ENCODE data around the gene CAMKK1. TPM values are rescaled to one million over a fixed set of nuclear protein-coding genes. Genes with fewer than 3 reads are reported as not detected.

Gene CAMKK1
- polyA plus RNA-seq, 4 donors = 0.22 to 11.2 (median 3.2) TPM

DNA sequence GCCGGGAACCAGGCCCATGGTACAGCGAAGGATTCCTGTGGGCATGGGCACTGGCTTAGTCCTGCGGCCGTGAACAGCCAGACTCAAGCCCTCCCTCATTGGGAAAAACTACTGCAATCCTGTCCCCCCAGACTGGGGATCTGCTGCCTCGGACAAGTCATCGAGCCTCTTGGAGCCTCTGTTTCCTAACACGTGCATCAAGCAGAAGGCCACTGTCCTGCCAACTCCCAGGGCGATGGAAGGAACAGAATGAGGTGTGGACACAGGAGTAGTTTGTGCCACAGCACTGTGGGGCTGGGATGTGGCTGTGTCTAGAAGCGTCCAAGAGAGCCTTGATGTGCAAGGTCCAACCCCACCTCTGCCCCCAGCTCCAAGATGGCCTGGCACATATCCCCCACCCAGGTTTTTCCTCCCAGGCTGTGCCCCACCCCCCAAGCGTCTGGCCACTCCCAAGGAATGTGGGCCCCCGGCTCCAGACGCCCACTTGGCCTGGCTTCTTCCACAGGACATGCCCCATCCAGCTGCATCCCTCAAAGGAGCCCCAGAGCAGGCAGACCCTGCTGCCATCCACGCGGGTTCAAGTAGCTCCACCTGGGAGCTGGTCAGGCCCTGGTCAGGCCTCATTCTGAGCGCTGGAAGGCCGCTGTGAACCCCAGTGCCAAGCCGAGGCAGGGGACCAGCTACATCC is 3.4 kb downstream of the CAMKK1 start:
- peaks cover 0 to 30% (median 2%) of the 10 kb centered on the region in 3 donors for H3K36me3 ChIP-seq (ENCODE audit: control insufficient read depth in 3 of 3, insufficient read depth in 2 of 3, low read depth in 1 of 3, low read length in 3 of 3)
- H3K9me3 ChIP-seq (ENCODE audit: control insufficient read depth in 2 of 2, insufficient read depth in 1 of 2, low read depth in 1 of 2, low read length in 1 of 2) = no peaks in the 10 kb centered on the region
- DNase-seq = no peak
- H3K27me3 ChIP-seq (ENCODE audit: control insufficient read depth in 3 of 3, insufficient read depth in 3 of 3, low read length in 3 of 3) = no peaks in the 10 kb centered on the region
- no peak overlapping the region for H3K4me3 ChIP-seq (ENCODE audit: low read depth in 1 of 3, low read length in 3 of 3)
- H3K27ac ChIP-seq (ENCODE audit: low read depth in 1 of 3, low read length in 2 of 3) = peak overlapping the region in 1 of 3 donors; percentile 90
- WGBS, 3 donors = 81 to 89% (median 86%) methylated on average over 17 of the region's 17 CpGs
- H3K4me1 ChIP-seq (ENCODE audit: control insufficient read depth in 3 of 3, insufficient read depth in 2 of 3, low read depth in 1 of 3, low read length in 2 of 3) = peaks cover 4 to 55% (median 7%) of the 10 kb centered on the region in 3 donors
- FAIRE-seq = no peak

DNA sequence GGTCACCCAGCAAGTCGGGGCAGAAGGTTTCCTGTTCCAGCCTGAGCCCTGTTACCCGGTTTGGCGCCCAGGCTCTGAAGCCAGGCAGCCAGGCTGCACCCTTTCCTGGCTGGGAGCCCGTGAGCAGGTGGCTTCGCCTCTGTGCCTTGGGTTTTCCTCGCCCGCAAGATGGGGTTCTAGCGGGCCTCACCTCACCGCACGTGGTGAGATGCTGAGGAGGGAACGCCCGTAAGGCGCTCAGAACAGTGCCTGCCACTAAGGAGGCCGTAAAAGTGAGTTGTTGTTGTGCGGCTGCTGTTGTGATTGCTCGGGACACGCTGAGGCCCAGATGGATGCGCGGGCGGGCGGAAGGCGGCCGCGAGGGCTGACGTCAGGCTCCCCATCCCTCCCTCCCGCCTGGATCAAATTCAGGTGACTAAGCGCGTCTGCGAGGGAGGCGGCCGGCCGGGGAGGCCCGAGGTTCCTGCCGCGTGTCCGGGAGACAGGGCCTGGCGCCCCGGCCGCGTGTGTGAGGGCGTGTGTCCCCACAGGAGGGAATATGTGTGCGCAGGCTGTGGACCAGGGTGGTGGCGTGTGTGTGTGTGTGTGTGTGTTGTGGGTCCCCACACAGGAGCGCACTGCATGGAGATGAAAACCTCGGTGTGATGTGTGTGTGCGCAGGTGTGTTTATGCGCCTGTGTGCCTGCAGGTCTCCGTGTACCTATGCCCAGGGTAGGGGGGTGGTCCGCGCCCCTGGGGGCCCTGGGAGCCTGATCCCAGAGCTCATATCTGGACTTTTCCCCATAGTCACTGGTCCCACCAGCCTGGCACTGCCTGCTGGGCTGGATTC is 4.3 kb downstream of the CAMKK1 start:
- 31 to 53% (median 38%) methylated on average over 49 to 50 of the region's 50 CpGs for WGBS, 3 donors
- Histone ChIP-seq H3K36me3 (ENCODE audit: control insufficient read depth in 3 of 3, insufficient read depth in 2 of 3, low read depth in 1 of 3, low read length in 3 of 3) (peaks cover 0 to 34% (median 2%) of the 10 kb centered on the region in 3 donors), H3K27ac (ENCODE audit: low read depth in 1 of 3, low read length in 2 of 3) (peak overlapping the region; percentile 52 to 90 (median 63)), H3K4me3 (ENCODE audit: low read depth in 1 of 3, low read length in 3 of 3) (no peak overlapping the region), H3K27me3 (ENCODE audit: control insufficient read depth in 3 of 3, insufficient read depth in 3 of 3, low read length in 3 of 3) (no peaks in the 10 kb centered on the region), H3K9me3 (ENCODE audit: control insufficient read depth in 2 of 2, insufficient read depth in 1 of 2, low read depth in 1 of 2, low read length in 1 of 2) (no peaks in the 10 kb centered on the region), H3K4me1 (ENCODE audit: control insufficient read depth in 3 of 3, insufficient read depth in 2 of 3, low read depth in 1 of 3, low read length in 2 of 3) (peaks cover 1 to 46% (median 4%) of the 10 kb centered on the region in 3 donors)
- FAIRE-seq (no peak), DNase-seq (peak; percentile 74 to 79)

DNA sequence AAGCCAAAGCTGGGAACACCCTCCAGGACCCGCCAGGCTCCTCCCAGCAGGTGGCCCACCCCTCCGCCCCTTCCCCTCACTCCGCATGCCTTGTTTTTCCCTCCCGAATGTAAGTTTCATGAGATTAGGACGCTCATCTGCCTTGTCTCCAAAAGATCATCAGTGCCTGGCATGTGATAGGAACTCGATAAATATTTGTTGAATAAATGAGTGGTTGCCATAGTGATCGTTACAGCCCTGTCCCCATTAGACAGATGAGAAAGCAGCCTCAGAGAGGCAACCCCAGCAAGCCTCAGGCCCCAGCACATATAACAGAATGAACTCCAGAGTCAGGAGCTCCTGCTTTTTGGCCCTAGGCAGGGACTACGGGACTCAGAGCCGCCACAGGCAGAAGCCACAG is 5.0 kb downstream of the CAMKK1 start:
- 37 to 52% (median 46%) methylated on average over 9 of the region's 9 CpGs for WGBS, 3 donors
- H3K36me3 ChIP-seq (ENCODE audit: control insufficient read depth in 3 of 3, insufficient read depth in 2 of 3, low read depth in 1 of 3, low read length in 3 of 3) = peaks cover 0 to 41% (median 2%) of the 10 kb centered on the region in 3 donors
- H3K4me1 ChIP-seq (ENCODE audit: control insufficient read depth in 3 of 3, insufficient read depth in 2 of 3, low read depth in 1 of 3, low read length in 2 of 3) = peaks cover 0 to 43% (median 2%) of the 10 kb centered on the region in 3 donors
- DNase-seq (no peak), FAIRE-seq (no peak)
- no peak overlapping the region for H3K4me3 ChIP-seq (ENCODE audit: low read depth in 1 of 3, low read length in 3 of 3)
- no peaks in the 10 kb centered on the region for H3K9me3 ChIP-seq (ENCODE audit: control insufficient read depth in 2 of 2, insufficient read depth in 1 of 2, low read depth in 1 of 2, low read length in 1 of 2)
- peak overlapping the region; percentile 52 to 90 (median 63) for H3K27ac ChIP-seq (ENCODE audit: low read depth in 1 of 3, low read length in 2 of 3)
- H3K27me3 ChIP-seq (ENCODE audit: control insufficient read depth in 3 of 3, insufficient read depth in 3 of 3, low read length in 3 of 3) = no peaks in the 10 kb centered on the region

DNA sequence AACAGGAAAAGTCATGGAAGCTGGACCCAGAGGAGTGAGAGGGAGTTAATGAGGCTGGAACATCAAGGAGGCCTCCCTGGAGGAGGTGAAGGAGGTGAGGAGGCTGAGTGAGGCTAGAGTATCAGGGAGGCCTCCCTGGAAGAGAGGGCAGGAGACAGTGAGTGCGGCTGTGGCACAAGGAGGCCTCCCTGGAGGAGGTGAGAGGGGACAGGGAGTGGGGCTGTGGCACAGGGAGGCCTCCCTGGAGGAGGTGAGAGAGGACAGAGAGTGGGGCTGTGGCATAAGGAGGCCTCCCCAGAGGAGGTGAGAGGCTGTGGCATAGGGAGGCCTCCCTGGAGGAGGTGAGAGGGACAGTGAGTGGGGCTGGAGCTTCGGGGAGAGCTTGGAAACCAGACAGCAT is 5.5 kb downstream of the CAMKK1 start:
- Histone ChIP-seq H3K27ac (ENCODE audit: low read depth in 1 of 3, low read length in 2 of 3) (peak overlapping the region in 1 of 3 donors; percentile 90), H3K4me3 (ENCODE audit: low read depth in 1 of 3, low read length in 3 of 3) (no peak overlapping the region), H3K27me3 (ENCODE audit: control insufficient read depth in 3 of 3, insufficient read depth in 3 of 3, low read length in 3 of 3) (no peaks in the 10 kb centered on the region), H3K4me1 (ENCODE audit: control insufficient read depth in 3 of 3, insufficient read depth in 2 of 3, low read depth in 1 of 3, low read length in 2 of 3) (peaks cover 0 to 43% (median 2%) of the 10 kb centered on the region in 3 donors), H3K36me3 (ENCODE audit: control insufficient read depth in 3 of 3, insufficient read depth in 2 of 3, low read depth in 1 of 3, low read length in 3 of 3) (peaks cover 0 to 45% (median 2%) of the 10 kb centered on the region in 3 donors), H3K9me3 (ENCODE audit: control insufficient read depth in 2 of 2, insufficient read depth in 1 of 2, low read depth in 1 of 2, low read length in 1 of 2) (no peaks in the 10 kb centered on the region)
- DNase-seq = no peak
- WGBS, 3 donors = 57 to 78% (median 61%) methylated on average over 2 of the region's 2 CpGs
- no peak for FAIRE-seq

DNA sequence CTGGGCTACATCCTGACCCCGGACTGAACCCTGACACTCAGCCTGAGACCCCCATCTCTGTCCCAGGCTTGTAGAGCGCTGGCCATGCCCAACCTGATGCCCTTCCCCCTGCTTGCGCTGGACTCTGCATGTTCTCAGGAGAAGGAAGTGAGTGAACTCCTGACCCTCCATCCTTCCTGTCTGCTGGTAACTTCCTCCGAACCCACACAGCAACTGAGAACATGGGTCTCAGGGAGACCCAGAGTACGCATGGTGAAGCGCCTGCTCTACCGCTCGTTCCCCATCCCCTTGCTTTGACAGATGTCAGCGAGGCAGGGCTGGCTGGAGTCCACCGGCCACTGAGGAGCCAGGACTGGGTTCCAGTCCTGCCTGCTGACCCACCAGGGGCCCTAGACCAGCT is 6.1 kb downstream of the CAMKK1 start:
- no peaks in the 10 kb centered on the region for H3K9me3 ChIP-seq (ENCODE audit: control insufficient read depth in 2 of 2, insufficient read depth in 1 of 2, low read depth in 1 of 2, low read length in 1 of 2)
- no peaks in the 10 kb centered on the region for H3K27me3 ChIP-seq (ENCODE audit: control insufficient read depth in 3 of 3, insufficient read depth in 3 of 3, low read length in 3 of 3)
- H3K4me3 ChIP-seq (ENCODE audit: low read depth in 1 of 3, low read length in 3 of 3) = no peak overlapping the region
- WGBS, 3 donors = 59 to 89% (median 80%) methylated on average over 10 of the region's 10 CpGs
- peaks cover 0 to 39% (median 2%) of the 10 kb centered on the region in 3 donors for H3K4me1 ChIP-seq (ENCODE audit: control insufficient read depth in 3 of 3, insufficient read depth in 2 of 3, low read depth in 1 of 3, low read length in 2 of 3)
- H3K27ac ChIP-seq (ENCODE audit: low read depth in 1 of 3, low read length in 2 of 3) = peak overlapping the region in 1 of 3 donors; percentile 90
- peak in 1 of 2 donors; percentile 35 for DNase-seq
- peaks cover 0 to 52% (median 2%) of the 10 kb centered on the region in 3 donors for H3K36me3 ChIP-seq (ENCODE audit: control insufficient read depth in 3 of 3, insufficient read depth in 2 of 3, low read depth in 1 of 3, low read length in 3 of 3)
- FAIRE-seq = no peak

DNA sequence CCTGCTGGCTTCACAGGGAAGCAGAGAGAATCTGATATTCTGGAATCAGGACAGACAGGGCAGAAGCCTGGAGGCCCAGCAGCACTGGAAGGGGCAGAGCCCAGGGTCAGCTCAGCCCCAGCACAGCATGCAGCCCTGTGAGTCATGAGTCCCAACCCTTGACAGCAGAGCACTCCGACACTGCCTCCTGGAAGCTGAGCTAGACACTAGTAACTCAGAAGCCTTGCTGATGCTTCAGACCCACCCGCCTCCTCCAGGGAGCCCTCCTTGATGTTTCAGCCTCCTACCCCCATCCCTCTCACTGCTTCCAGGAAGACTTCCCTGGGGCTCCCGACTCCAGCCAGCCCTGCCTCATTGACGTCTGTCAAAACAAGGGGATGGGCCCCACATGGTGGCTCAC is 6.9 kb downstream of the CAMKK1 start:
- 84 to 94% (median 86%) methylated on average over 4 of the region's 4 CpGs for WGBS, 3 donors
- DNase-seq (no peak), FAIRE-seq (no peak)
- peaks cover 0 to 58% (median 2%) of the 10 kb centered on the region in 3 donors for H3K36me3 ChIP-seq (ENCODE audit: control insufficient read depth in 3 of 3, insufficient read depth in 2 of 3, low read depth in 1 of 3, low read length in 3 of 3)
- no peaks in the 10 kb centered on the region for H3K27me3 ChIP-seq (ENCODE audit: control insufficient read depth in 3 of 3, insufficient read depth in 3 of 3, low read length in 3 of 3)
- H3K4me3 ChIP-seq (ENCODE audit: low read depth in 1 of 3, low read length in 3 of 3) = no peak overlapping the region
- peaks cover 0 to 32% (median 2%) of the 10 kb centered on the region in 3 donors for H3K4me1 ChIP-seq (ENCODE audit: control insufficient read depth in 3 of 3, insufficient read depth in 2 of 3, low read depth in 1 of 3, low read length in 2 of 3)
- H3K27ac ChIP-seq (ENCODE audit: low read depth in 1 of 3, low read length in 2 of 3) = peak overlapping the region in 1 of 3 donors; percentile 8
- no peaks in the 10 kb centered on the region for H3K9me3 ChIP-seq (ENCODE audit: control insufficient read depth in 2 of 2, insufficient read depth in 1 of 2, low read depth in 1 of 2, low read length in 1 of 2)

DNA sequence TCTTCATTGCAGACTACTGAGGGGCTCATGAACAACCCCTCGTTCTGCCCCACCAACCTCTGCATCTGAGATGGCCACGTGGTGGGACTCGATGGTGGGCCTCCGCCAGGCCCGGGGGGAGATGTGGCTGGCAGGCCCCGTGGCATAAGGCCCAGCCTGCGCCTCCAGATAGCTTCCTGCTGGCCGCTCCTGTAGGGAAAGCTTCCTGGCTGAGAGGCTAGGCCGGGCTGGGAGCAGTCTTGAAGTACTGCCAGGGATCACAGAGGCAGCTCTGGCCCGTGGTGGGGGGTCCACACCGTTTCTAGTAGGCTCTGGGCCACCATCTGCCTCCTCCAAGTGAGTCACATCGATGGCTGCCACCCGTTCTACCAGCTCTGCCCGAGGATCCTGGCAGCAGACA is 7.6 kb downstream of the CAMKK1 start:
- peak overlapping the region in 1 of 3 donors; percentile 8 for H3K27ac ChIP-seq (ENCODE audit: low read depth in 1 of 3, low read length in 2 of 3)
- no peak for FAIRE-seq
- WGBS, 3 donors = 79 to 85% (median 79%) methylated on average over 14 of the region's 14 CpGs

DNA sequence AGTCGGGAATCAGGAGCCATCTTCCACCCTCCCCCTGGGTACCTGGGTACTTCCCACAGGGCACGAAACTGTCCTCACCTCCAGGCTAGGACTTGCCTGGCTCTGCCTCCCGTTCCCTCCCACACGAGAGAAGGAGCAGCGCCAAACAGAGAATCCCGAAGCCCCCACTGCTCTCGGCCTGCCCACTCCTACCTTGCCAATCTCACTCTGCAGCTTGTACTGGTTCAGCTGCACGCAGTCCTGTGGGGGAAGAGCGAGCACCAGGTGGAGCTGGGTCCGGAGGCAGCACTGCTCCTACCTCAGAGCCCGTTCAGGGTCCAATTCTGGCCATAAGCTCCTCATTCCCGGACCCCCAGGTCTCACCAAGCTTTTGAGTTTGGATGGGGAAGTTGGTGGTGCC is 8.7 kb downstream of the CAMKK1 start:
- WGBS, 3 donors = 90 to 99% (median 92%) methylated on average over 12 of the region's 12 CpGs
- Histone ChIP-seq H3K27ac (ENCODE audit: low read depth in 1 of 3, low read length in 2 of 3) (no peak overlapping the region), H3K4me3 (ENCODE audit: low read depth in 1 of 3, low read length in 3 of 3) (no peak overlapping the region), H3K9me3 (ENCODE audit: control insufficient read depth in 2 of 2, insufficient read depth in 1 of 2, low read depth in 1 of 2, low read length in 1 of 2) (no peaks in the 10 kb centered on the region), H3K36me3 (ENCODE audit: control insufficient read depth in 3 of 3, insufficient read depth in 2 of 3, low read depth in 1 of 3, low read length in 3 of 3) (peaks cover 0 to 65% (median 2%) of the 10 kb centered on the region in 3 donors), H3K4me1 (ENCODE audit: control insufficient read depth in 3 of 3, insufficient read depth in 2 of 3, low read depth in 1 of 3, low read length in 2 of 3) (peaks cover 2 to 35% (median 2%) of the 10 kb centered on the region in 3 donors), H3K27me3 (ENCODE audit: control insufficient read depth in 3 of 3, insufficient read depth in 3 of 3, low read length in 3 of 3) (no peaks in the 10 kb centered on the region)
- DNase-seq (no peak), FAIRE-seq (no peak)

More for the DNA sequence above, 7.6 kb downstream of the CAMKK1 start:
- no peak for DNase-seq
- no peaks in the 10 kb centered on the region for H3K27me3 ChIP-seq (ENCODE audit: control insufficient read depth in 3 of 3, insufficient read depth in 3 of 3, low read length in 3 of 3)
- H3K4me1 ChIP-seq (ENCODE audit: control insufficient read depth in 3 of 3, insufficient read depth in 2 of 3, low read depth in 1 of 3, low read length in 2 of 3) = peaks cover 0 to 31% (median 2%) of the 10 kb centered on the region in 3 donors
- H3K36me3 ChIP-seq (ENCODE audit: control insufficient read depth in 3 of 3, insufficient read depth in 2 of 3, low read depth in 1 of 3, low read length in 3 of 3) = peaks cover 0 to 56% (median 2%) of the 10 kb centered on the region in 3 donors
- no peak overlapping the region for H3K4me3 ChIP-seq (ENCODE audit: low read depth in 1 of 3, low read length in 3 of 3)
- no peaks in the 10 kb centered on the region for H3K9me3 ChIP-seq (ENCODE audit: control insufficient read depth in 2 of 2, insufficient read depth in 1 of 2, low read depth in 1 of 2, low read length in 1 of 2)
